HUES48 (cell line): ENCODE results near the gene E2F3.

Source experiments
- H3K27ac ChIP-seq: one replicate; pipeline ENCODE4 v1.7.0; 2013; ENCODE audit warnings: low read depth, low read length, inconsistent platforms
- H3K27me3 ChIP-seq: 2 replicates; pipeline ENCODE4 v1.6.1; 2013; ENCODE audit warnings: mild to moderate bottlenecking, low read length; ENCODE audit not compliant: control insufficient read depth, insufficient read depth
- H3K36me3 ChIP-seq: 2 replicates; pipeline ENCODE4 v1.6.1; 2013; ENCODE audit warnings: low read length; ENCODE audit not compliant: control insufficient read depth, insufficient read depth
- H3K4me1 ChIP-seq: 2 replicates; pipeline ENCODE4 v1.6.1; 2013; ENCODE audit warnings: mild to moderate bottlenecking, low read length; ENCODE audit not compliant: control insufficient read depth, insufficient read depth
- H3K4me3 ChIP-seq: 2 replicates; pipeline ENCODE4 v1.5.1; 2013; ENCODE audit warnings: mild to moderate bottlenecking, low read depth, low read length
- H3K9ac ChIP-seq: 2 replicates; pipeline ENCODE4 v1.6.1; 2013; ENCODE audit warnings: mild to moderate bottlenecking, low read depth, low read length, moderate library complexity
- H3K9me3 ChIP-seq: 2 replicates; pipeline ENCODE4 v1.6.1; 2013; ENCODE audit warnings: low read length; ENCODE audit not compliant: control insufficient read depth, insufficient read depth

E2F3 gene

DNA sequence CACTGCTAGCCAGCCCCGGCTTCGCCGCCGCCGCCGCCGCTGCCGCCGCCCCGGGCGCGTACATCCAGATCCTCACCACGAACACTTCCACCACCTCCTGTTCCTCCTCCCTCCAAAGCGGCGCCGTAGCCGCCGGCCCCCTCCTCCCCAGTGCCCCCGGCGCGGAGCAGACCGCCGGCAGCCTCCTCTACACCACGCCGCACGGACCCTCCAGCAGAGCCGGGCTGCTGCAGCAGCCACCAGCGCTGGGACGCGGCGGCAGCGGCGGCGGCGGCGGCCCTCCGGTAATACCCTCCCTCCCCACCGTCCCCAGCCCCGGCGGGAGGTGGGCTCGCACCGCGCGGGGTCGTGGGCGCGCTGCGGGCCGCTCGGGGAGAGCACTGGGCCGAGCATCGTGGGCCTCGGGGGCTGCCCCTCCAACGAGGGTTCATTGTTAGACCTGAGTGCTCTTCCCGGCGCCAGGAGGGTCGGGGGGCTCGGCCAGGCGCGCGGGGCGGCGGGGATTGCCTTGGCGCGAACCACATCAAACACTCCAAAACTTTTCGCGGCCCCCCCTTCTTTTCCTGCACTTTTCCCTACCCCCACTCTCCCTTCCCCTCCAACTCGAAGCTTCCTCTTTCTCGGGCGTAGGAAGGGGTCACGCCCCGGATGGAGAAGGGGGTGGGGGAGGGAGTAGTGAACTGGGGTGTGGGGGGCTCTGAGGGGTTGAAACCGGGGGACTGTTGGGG, 827 bp downstream of the E2F3 start:
- Histone ChIP-seq H3K9me3 (no peaks in the 10 kb centered on the region), H3K4me1 (peaks cover 6% of the 10 kb centered on the region), H3K4me3 (peak overlapping the region; percentile 75), H3K36me3 (peaks cover 19% of the 10 kb centered on the region), H3K9ac (peak overlapping the region; percentile 95), H3K27ac (peak overlapping the region; percentile 98), H3K27me3 (no peaks in the 10 kb centered on the region)

DNA sequence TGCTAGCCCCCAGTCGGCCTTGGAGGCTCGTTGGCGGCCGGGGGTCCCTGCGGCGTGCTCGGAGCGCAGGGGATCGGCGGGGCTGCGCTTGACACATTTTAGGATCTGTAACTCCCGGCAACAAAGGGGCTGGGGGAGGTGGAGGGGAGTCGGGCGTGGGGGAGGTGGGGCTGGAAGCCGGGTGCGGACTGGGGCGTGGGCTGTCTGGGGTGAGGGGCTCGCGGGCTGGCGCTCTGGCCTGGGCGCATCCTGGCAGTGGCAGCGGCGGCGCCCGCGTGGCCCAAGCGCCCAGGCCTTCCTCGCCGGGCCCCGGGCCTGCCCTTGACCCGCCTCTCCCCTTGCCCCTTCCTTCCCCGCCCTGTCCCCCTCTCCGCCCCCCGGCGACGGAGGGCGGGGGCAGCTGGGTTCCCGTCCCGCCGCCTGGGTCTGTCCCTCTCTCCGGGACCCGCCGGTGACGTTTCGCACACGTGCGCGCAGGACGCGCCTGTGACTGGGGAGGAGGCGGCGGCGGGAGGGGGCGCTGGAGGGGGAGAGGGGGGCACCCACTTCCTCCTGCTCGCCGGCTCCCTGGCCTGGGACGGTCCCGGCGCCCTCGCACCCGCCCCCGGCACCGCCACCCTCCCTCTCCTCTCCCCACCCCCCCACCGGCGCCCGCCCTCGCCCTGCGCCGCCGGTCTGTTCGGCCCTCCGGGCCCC, 1.5 kb downstream of the E2F3 start:
- Histone ChIP-seq H3K4me3 (peak overlapping the region; percentile 75), H3K27me3 (no peaks in the 10 kb centered on the region), H3K9ac (peak overlapping the region; percentile 95), H3K36me3 (peaks cover 27% of the 10 kb centered on the region), H3K27ac (peak overlapping the region; percentile 98), H3K9me3 (no peaks in the 10 kb centered on the region), H3K4me1 (peaks cover 13% of the 10 kb centered on the region)

DNA sequence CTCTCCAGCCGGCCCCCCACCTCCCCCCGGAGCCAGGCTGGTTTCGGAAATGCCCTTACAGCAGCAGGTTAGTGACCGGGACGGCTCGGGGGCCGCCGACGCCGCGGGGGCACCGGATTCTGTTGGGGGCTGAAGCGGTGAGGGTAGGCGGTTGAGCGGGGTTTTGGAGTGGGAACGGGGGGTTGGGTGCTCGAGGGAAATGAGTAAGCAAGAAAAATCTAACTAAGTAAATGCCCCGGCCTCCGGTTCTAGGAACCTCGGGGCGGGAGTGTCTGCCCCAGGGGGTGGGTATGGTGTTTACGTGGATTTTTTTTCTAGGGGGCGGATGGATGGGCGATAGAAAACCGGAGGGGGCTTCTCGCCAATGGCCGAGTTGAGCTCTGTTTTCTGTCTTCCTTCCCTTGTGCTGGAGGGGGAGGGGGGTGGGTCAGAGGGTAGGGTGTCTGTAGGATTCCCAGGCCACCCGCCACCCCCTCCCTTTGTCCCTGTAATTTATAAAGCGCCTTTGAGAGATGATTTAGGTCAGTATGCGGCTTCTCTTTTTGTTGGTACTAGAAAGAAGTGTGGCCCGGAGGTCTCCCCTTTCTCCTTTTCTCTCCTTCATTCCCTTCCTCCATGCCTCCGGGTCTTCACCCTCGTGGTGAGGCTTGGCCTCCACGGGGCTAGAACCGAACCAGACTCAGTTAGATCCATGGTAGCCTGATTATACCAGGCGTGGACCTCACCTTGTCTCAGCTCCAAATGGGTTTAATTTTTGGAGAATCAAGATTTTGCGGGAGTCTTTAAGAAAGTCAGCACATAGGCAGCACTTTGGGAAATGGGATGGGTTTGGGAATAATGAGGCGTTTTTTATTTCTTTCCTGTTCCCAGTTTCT, 2.3 kb downstream of the E2F3 start:
- H3K27ac ChIP-seq = peak overlapping the region; percentile 98
- H3K9me3 ChIP-seq = no peaks in the 10 kb centered on the region
- H3K36me3 ChIP-seq = peaks cover 31% of the 10 kb centered on the region
- H3K4me3 ChIP-seq = peak overlapping the region; percentile 75
- peaks cover 18% of the 10 kb centered on the region for H3K4me1 ChIP-seq
- no peaks in the 10 kb centered on the region for H3K27me3 ChIP-seq
- peak overlapping the region; percentile 85 for H3K9ac ChIP-seq

DNA sequence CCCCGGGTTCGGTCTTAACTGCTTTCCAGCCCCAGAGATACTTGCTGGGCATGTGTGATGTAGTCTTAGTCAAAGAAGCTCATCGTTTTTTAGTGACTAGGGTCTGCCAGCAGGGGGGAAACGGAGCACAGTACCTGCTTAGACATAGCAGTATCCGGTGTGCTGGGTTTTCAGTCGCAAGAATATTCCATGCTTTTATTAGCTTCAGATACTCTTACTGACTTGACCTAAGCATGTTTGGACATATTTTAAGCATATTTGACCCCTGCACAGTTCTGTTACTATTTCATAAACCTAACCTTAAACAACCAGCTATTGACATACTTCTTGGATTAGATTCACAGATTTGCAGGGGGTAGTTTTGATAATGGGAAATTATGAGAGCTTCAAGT, 3.0 kb downstream of the E2F3 start:
- Histone ChIP-seq H3K9me3 (no peaks in the 10 kb centered on the region), H3K9ac (peak overlapping the region; percentile 85), H3K27me3 (no peaks in the 10 kb centered on the region), H3K27ac (peak overlapping the region; percentile 98), H3K4me1 (peaks cover 18% of the 10 kb centered on the region), H3K36me3 (peaks cover 35% of the 10 kb centered on the region), H3K4me3 (peak overlapping the region; percentile 75)

DNA sequence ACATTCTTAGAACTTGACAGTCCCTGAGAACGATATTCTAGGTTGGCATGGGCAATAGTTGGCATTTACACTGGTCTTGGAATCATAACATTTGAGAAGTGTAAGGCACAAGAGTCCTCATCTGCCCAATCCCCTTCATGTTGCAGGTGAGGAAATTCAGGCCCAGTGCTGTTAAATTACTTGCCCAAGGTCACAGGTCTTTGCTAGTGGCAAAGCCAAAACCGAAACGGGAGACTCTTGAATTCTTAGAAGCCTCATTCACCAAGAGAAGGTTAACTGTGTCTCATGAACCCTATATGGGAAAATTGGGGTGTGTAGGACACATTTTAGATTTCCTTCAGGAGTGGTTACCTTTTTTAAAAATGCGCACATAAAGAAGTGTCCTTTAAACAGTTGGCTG, 7.2 kb downstream of the E2F3 start:
- Histone ChIP-seq H3K4me1 (peaks cover 27% of the 10 kb centered on the region), H3K27me3 (no peaks in the 10 kb centered on the region), H3K36me3 (peaks cover 55% of the 10 kb centered on the region), H3K9me3 (no peaks in the 10 kb centered on the region), H3K27ac (no peak overlapping the region), H3K4me3 (no peak overlapping the region), H3K9ac (no peak overlapping the region)

DNA sequence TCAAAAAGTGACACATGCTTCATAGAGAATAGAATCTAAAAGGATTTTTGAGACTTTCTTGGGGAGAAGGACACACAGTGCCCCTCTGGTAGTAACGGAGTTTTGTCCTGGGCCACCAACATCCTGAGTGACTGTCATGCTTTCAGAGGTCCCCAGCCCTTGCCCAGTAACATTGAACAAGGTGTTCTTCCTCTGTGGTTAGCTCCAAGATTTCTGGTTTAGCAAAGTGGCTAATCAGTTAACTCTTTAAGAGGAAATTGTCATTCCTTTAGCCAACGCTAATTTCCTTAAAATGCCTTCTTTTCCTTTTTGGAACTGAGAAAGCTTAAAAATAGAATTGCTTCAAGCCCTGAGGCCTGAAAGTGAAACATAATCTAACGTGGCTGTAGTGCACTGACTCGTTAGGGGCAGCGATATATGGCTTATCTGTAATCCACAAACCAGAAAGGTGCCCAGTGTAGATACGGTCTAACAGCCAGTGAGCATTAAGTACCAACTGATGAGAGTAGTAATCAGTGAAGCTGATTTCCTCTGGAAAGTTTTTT, 7.8 kb downstream of the E2F3 start:
- Histone ChIP-seq H3K27ac (no peak overlapping the region), H3K4me1 (peaks cover 28% of the 10 kb centered on the region), H3K4me3 (no peak overlapping the region), H3K36me3 (peaks cover 62% of the 10 kb centered on the region), H3K27me3 (no peaks in the 10 kb centered on the region), H3K9ac (no peak overlapping the region), H3K9me3 (no peaks in the 10 kb centered on the region)

DNA sequence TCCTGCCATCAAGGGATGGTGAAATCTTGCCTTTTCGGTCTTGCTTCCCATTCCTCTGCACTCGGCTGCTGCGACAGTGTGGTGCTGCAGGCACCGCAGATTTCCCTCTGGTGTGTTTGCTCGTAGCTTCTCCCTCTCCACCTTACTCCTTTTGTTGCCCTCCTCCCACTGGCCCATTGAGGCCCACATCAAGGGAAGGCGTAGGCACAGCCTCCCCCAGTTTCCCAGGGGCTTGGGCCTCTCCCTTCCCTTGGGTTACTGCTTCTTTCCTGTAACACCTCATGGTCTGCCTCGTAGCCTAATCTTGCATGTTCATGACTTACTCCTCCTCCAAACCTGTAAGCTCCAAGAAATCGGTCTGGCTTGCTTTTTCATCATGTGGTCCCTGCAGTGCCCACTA, 9.9 kb downstream of the E2F3 start:
- peaks cover 59% of the 10 kb centered on the region for H3K36me3 ChIP-seq
- no peaks in the 10 kb centered on the region for H3K27me3 ChIP-seq
- H3K4me1 ChIP-seq = peaks cover 40% of the 10 kb centered on the region
- no peaks in the 10 kb centered on the region for H3K9me3 ChIP-seq
- no peak overlapping the region for H3K9ac ChIP-seq
- no peak overlapping the region for H3K27ac ChIP-seq
- H3K4me3 ChIP-seq = no peak overlapping the region

DNA sequence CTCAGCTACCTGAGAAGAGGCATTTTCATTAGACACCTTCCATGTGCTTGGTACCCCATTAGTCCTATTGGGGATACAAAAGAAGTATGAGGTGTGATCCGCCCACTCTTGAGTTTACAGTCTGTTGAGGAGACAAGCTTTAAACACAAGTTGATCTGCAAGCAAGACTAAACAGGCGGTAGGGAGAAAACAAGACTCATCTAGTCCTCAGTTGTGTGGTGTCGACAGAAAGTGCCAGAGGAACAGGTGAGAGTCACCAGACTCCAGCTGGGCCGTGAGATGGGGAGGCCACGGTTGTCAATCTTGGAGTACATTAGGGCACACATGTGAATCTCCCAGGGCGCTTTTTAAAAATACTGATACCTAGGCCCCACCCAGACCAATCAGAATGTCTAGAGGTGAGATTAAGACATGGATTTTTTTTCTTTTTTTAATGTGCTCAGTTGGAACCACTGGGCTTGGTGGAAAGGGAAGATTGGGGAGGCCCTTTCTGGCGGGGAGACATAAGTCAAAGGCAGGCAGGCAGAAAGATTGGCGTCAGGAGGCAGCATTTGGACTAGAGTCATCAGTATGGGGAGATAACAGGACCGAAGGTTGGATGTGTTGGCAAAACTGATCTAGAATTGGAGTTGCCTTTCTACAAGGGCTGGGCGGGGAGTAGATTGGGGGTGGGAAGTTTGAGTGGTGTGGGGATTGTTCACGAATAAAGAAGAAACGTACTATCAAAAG, 10.4 kb downstream of the E2F3 start:
- H3K4me1 ChIP-seq = peaks cover 41% of the 10 kb centered on the region
- no peaks in the 10 kb centered on the region for H3K9me3 ChIP-seq
- H3K36me3 ChIP-seq = peaks cover 54% of the 10 kb centered on the region
- no peak overlapping the region for H3K9ac ChIP-seq
- no peak overlapping the region for H3K27ac ChIP-seq
- H3K4me3 ChIP-seq = no peak overlapping the region
- H3K27me3 ChIP-seq = no peaks in the 10 kb centered on the region

DNA sequence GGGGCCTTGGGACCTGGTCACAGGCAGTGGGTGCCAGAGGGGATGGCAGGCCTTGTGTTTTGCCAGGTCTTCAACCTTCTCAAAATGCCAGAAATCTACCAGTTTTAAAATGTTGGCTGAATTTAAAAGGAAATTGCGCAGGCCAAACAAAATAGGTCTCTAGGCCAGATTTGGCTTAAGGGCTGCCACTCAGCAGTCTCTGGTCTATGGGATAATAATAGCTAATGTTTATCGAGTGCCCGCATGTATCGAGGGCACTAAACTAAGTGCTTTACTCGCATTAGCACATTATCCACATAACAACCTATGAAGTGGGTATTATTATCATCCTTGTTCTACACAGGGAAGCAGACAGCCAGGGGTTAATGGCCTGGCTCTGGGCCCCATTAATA, 11.0 kb downstream of the E2F3 start:
- Histone ChIP-seq H3K9ac (no peak overlapping the region), H3K4me1 (peaks cover 35% of the 10 kb centered on the region), H3K4me3 (no peak overlapping the region), H3K36me3 (peaks cover 48% of the 10 kb centered on the region), H3K27me3 (no peaks in the 10 kb centered on the region), H3K9me3 (no peaks in the 10 kb centered on the region), H3K27ac (no peak overlapping the region)

DNA sequence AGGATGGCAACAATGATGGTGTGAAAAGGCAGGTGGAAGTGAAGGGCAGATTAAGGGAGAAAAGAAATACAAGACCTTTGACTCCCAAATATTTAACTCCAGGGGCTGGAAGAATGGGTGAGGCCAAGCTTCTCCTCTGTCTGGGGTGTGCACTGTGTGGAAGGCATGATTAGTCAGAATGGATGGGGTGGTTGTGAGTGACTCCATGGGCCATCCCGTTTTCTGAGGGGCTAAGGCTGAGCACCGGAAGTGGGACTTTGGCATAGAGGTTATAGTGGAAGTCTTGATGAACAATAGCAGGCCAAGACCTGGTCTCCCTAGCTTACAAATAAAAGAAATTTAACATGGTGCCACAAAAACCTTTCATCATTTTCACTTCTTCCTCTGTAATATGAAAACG, 12.1 kb downstream of the E2F3 start:
- Histone ChIP-seq H3K27ac (no peak overlapping the region), H3K4me3 (no peak overlapping the region), H3K27me3 (no peaks in the 10 kb centered on the region), H3K4me1 (peaks cover 25% of the 10 kb centered on the region), H3K9me3 (no peaks in the 10 kb centered on the region), H3K9ac (no peak overlapping the region), H3K36me3 (peaks cover 38% of the 10 kb centered on the region)
